Measurements from ENCODE around the gene CELF6.

Gene CELF6

GRCh38 chr15:72271895-72272212 is 48.1 kb downstream of the CELF6 start:
- no peak for DNase-seq (ENCODE audit: low spot score)

- no peak for DNase-seq (ENCODE audit: low spot score)
These were observed 48.7 kb downstream of the CELF6 start for GRCh38 chr15:72271221-72271620.

DNA sequence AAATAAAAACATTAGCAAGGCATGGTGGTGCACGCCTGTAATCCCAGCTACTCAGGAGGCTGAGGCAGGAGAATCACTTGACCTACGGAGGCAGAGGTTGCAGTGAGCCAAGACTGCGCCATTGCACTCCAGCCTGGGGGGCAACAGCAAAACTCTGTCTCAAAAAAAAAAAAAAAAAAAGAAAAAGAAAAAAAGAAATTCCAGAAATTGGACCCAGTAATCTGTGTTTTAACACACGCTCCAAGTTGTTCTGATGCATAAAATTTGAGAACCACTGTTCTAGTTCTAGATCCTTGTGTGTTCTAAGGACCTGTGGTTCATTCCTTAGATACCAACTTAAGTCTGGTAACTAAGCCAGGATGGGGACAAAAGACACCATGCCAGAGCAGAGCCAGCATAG is 50.2 kb downstream of the CELF6 start:
- no peak for DNase-seq (ENCODE audit: low spot score)

- DNase-seq (ENCODE audit: low spot score): no peak
These were observed 54.9 kb downstream of the CELF6 start for GRCh38 chr15:72265031-72265430.

GRCh38 chr15:72252663-72253299 is 67.2 kb downstream of the CELF6 start:
- DNase-seq (ENCODE audit: low spot score): no peak

DNA sequence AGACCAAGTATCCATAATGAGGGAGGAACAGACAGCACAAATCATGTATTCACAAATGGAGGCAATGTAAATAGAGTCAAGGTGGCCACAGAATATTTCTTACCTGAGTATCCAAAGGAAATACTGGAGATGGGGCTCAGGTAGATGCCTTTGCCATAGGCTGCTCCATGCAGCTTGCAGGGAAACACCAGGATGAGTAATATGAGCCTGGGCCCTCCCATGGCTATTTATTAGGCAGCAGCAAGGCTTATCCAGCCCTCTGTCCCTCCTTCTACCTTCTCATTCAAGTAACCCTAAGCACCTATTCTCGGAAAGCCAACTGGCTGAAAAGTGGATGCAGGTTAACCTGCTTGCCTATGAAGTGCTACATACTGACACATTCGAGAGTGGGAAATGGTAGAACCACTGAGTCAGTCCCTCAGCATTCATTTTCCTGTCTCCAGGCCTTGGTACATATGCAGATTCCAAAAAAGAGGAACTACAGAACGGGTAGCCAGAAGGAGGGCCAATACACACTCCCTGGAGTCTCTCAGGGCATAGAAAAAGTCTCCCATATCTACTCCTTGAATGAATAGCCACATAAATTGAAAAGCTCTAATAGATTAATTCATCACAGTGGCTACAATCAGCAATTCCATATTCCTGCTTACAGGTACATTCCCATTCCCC is 70.7 kb downstream of the CELF6 start:
- DNase-seq (ENCODE audit: low spot score): no peak

GRCh38 chr15:72248514-72248913 is 71.4 kb downstream of the CELF6 start:
- DNase-seq (ENCODE audit: low spot score): no peak

GRCh38 chr15:72242775-72243370 is 77.1 kb downstream of the CELF6 start:
- no peak for DNase-seq (ENCODE audit: low spot score)

GRCh38 chr15:72239652-72240051 is 80.3 kb downstream of the CELF6 start:
- no peak for DNase-seq (ENCODE audit: low spot score)

DNA sequence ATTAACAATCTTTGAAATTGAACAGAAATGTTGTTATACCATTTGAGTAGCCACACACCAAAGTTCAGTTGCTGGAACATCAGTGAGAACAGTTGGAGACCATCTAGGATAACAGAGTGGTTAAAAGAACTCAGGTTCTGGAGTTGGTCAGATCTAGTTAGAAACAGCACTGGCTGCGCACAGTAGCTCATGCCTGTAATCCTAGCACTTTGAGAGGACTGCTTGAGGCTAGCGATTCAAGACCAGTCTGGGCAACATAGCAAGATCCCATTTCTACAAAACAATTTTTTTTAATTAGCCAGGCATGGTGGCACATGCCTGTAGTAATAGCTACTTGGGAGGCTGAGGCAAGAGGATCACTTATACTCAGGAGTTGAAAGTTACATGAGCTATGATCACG is 81.4 kb downstream of the CELF6 start:
- DNase-seq (ENCODE audit: low spot score): no peak

DNA sequence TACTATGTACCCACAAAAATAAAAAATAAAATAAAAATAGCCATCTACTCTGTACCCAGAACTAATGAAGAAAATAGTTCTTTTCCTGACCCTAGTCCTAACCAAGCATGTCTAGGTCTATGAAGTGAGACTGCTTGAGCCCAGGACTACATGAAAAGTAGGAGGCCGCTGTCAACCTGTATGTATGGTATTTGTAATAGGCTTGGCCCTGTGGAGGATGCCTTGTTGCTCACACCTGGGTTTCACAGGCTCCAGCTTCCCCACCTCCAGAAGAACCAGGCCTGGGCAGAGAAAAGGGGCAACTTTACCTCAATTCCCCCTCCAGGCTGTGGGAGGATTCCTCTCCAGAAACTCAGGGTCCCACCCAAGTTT is 82.1 kb downstream of the CELF6 start:
- DNase-seq (ENCODE audit: low spot score): no peak

DNA sequence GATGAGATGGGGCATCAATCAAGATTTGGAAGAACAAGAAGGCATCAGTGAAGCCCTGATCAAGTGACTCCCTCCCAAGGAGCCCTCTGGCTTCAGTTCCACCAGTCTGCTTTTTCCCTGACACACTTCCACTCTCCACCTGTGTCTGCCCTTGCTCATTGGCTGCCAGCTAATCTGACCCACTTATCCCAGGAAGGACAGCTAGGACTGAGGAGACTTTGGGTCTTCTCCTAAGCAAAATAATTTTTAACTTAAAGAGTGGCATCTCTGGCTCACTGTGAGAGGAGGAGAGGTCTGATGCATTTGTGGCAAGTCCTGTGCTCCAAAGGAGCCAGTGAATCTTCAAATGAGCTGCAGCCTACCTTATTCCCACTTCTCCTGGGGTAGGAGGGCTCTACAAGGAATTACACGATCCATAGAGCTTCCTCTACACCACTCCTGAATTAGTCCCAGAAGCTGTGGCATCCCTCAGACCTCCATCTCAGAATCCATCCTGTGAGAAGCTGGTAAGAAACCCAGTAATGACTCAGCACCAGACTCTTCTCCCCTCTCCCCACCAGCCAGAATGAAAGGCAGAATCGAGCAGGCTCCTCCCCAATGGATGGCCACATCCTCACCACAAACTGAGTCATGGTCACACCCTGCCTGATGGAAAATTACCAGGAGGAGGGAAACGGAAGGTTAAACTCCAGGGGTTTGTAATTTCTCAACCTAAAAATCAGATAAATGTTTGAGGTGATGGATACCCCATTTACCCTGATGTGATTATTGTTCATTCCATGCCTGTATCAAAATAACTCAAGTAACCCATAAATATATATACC is 82.7 kb downstream of the CELF6 start:
- no peak for DNase-seq (ENCODE audit: low spot score)

- DNase-seq (ENCODE audit: low spot score): no peak
These were observed 83.5 kb downstream of the CELF6 start for GRCh38 chr15:72236381-72237003.

DNA sequence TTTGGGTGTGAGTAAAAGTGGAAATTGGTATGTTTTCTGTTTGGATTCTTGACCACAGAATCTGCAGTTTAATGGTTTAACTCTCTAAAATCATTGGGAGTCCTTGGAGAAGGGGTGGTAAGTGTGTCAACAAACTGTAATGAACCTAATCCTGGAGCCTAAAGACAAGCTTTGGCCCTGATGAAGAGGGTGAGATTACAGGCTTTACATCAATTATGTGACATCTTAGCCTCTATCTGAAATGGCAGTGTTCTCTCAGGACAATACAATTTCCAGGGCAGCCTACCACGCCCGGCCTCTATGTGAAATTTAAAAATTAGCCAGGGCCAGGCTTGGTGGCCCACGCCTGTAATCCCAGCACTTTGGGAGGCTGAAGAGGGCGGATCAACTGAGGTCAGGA is 84.7 kb downstream of the CELF6 start:
- DNase-seq (ENCODE audit: low spot score): no peak
